Stimulated activated CD4-positive, alpha-beta T cell treated with anti-CD3 and anti-CD28 coated beads, Interleukin-15, amount 100 ng/mL, for 48 hours (primary cell): ENCODE data around the gene PDE3A.
"Not testable (repeated sequence)": the region's sequence is repeated elsewhere in the genome, so short reads cannot be mapped to it uniquely, and the experiment has no call there.

Experiments used
- DNase-seq, 2 donors: peaks; one replicate each; pipeline ENCODE4 v3.0.0-alpha.2; 2020; ENCODE audit warnings: low read depth in 2 of 2

PDE3A gene

DNA sequence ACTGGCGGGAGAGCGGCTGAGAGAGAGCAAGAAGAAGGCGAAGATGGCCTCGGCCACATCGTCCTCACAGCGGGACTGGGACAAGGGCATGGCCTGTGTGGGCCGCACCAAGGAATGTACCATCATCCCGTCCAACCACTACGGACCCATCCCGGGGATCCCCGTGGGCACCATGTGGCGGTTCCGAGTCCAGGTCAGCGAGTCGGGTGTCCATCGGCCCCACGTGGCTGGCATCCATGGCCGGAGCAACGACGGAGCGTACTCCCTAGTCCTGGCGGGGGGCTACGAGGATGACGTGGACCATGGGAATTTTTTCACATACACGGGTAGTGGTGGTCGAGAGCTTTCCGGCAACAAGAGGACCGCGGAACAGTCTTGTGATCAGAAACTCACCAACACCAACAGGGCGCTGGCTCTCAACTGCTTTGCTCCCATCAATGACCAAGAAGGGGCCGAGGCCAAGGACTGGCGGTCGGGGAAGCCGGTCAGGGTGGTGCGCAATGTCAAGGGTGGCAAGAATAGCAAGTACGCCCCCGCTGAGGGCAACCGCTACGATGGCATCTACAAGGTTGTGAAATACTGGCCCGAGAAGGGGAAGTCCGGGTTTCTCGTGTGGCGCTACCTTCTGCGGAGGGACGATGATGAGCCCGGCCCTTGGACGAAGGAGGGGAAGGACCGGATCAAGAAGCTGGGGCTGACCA lies 183.6 kb downstream of the PDE3A start:
- DNase-seq = not testable (repeated sequence)

DNA sequence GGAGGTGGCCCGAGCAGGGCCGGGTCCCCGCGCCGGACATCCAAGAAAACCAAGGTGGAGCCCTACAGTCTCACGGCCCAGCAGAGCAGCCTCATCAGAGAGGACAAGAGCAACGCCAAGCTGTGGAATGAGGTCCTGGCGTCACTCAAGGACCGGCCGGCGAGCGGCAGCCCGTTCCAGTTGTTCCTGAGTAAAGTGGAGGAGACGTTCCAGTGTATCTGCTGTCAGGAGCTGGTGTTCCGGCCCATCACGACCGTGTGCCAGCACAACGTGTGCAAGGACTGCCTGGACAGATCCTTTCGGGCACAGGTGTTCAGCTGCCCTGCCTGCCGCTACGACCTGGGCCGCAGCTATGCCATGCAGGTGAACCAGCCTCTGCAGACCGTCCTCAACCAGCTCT lies 184.2 kb downstream of the PDE3A start:
- not testable (repeated sequence) for DNase-seq

DNA sequence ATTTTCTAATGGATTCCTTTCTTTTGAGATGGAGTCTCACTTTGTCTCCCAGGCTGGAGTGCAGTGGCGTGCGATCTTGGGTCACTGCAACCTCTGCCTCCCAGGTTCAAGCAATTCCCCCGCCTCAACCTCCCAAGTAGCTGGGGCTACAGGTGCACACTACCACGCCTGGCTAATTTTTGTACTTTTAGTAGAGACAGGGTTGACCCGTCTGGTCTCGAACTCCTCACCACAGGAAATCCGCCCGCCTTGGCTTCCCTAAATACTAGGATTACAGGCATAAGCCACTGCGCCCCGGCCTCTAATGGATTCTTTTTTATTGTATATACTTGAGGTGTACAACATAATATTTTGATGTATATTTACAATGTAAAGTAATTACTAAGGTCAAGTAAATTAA lies 186.7 kb downstream of the PDE3A start:
- no peak for DNase-seq

DNA sequence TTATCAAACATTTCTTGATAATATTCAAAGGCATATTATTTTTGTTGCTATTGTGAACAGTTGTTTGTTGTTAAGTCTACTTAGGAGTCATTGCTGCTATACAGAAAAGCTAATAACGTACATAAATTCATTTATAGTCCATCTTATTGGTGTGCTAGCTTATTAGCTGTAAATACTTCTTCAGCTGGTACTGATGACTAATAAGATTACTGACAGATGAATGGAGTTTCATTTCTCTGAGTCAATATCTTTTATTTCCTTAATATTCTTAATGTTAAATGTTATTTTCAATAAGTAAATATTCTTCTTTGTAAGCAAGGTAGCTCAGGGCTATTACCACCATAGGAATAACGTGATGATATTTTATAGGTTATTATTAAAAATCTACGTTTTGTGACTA lies 187.4 kb downstream of the PDE3A start:
- no peak for DNase-seq

DNA sequence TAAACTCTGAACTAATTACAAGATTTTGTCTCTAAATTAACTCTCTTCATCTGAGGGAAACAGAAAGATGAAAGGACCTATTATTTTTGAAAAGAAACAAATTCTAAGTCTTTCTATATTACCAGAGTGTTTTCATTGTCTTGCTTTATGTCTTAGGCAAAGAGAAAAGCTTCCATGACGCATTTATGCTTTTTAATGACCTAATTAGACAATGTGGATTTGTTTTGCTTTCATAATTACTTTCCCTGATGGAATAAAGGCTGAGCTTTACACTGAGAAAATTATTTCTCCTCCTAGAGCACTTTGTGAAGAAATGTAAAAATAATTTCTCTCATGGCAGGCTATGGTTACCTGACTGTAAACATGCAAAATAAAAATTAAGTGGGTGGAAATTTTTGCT lies 188.8 kb downstream of the PDE3A start:
- no peak for DNase-seq

DNA sequence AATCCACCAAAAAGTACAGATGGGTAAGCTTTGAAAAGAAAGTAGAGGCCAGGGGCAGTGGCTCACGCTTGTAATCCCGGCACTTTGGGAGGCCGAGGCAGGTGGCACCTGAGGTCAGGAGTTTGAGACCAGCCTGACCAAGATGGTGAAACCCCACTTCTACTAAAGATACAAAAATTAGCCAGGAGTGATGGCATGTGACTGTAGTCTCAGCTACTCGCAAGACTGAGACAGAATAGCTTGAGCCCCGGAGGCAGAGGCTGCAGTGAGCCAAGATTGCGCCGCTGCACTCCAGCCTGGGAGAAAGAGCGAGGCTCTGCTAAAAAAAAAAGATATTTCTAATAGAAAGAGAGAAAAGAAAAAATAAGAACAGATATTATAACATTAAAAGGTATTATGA lies 192.6 kb downstream of the PDE3A start:
- no peak for DNase-seq

DNA sequence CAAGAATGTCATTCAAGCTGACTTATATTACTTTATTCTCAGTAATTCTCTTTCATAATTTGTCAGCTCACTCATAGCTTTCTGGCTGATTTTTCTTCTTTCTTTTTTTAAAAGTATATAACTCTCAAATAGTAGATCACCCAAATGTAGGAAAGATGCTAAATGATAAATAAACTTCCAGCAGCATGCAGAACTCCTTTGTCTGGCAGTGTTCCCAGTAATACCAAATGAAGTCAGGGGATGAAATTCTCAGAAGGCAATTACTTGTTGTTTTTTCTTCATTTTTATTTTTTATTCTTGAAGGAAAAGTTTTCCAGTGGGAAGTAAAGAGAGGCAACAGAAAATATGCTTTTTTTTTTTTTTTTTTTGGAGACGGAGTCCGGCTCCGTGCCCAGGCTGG lies 193.5 kb downstream of the PDE3A start:
- DNase-seq = no peak

DNA sequence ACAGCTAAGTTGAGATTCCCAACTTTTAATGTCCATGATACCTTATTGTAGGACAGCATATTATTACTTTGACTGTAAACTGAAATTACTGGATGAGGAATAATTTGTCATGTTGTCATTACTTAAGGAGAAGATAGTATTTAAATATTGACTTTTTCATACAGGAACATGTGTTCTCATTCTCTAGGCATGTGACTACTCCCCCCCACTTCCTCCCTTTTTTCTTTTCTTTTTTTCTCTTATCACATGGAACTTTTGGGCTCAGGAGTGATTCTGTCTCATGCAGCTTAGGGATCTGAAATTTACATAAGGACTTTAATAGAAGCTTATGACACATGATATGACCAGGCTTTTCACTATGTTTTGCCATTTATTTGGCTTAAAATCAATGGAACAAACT lies 199.1 kb downstream of the PDE3A start:
- DNase-seq = no peak

DNA sequence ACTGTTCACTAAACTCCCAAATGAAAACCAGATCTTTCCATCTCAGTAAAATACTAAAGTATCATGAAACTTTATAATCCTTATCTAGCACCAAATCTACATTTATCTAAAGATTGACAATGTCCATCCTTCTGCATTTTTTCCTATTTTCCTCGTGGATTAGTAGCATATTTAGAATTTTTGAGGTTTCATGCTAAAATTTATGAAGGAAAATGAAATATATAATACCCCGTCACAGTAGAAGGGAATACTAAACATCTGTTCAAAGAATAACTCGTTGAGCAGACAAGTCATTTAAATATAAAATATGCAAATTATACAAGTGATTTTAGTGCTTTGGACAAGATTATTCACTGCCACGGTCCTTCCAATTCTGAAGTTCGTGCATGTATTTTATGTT lies 204.1 kb downstream of the PDE3A start:
- no peak for DNase-seq

DNA sequence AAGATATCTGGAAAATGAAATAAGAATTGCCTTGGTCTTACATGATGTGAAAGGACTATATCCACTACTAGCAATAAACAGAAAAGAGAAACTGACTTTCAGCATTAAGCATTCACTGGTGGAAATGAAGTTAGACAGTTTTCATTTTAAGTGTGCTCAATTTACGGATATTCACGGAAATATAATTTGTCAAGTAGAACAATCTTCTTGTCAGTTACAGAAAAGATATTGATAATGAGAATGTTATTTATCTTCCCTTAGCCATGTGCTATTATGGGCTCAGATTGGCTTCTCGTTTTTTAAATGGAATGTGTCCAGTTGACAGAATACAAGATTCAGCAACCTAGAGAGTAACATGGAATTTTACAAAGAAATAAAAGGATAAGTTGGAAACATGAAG lies 208.2 kb downstream of the PDE3A start:
- DNase-seq = no peak

DNA sequence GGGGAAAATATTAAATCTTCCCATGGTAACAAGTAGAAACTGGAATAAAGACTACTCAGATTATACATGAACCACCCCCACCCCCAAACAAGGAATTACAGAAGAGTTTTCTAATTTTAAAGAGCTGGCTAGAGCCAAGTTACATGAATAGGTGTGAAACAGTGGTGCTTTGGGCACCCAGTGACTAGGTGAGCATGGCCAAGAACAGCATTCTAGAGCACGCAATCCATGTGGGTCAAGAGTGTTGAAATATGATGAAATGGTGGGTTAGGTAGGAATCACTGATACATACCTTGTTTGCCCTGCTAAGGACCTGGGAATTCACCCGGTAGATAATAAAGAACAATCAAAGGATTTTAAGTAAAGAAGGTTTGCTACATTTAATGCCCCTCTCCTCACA lies 208.7 kb downstream of the PDE3A start:
- DNase-seq = no peak

DNA sequence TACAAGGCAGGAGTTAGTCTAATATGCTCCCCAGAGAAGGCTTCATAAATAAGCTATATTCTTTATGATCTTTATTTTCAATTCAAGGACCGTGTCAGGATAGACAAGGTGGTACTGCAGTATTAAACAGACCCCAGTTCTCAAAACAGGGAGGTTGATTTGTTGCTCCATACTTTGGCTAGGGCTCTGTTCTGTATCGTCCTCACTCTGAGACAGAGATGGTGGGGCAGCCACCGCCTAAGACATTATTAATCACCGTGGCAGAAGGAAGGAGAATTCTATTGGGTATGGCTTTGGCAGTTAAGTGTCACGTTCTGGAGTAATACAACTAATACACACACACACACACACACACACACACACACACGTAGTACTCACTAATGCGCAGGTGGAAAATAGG lies 209.8 kb downstream of the PDE3A start:
- no peak for DNase-seq

DNA sequence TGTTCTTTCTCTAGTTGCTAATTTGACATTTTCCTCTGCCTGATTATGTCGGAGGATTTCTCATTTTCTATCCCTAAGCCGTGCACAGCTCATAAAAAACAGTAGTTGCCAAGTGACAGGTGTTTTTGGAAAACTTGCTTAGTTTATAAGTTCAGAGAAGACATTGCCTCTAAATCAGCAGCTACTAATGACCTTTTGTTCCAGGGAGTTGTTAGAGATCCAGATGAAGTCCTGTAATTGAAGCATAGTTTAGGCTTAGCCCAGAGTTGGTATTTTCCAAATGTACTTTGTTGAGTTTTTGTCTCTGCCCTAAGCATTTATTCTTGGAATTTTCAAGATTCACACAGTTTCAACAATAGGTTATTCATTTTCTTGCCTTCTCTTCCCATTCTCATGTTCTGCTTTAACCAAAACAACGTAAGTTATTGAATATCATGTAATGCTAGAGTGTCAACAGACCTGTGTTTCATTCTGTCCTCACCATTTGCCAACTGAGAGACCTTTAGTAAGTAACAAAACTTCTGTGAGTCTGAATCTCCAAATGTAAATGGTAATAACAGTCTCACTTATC lies 216.8 kb downstream of the PDE3A start:
- DNase-seq = no peak

DNA sequence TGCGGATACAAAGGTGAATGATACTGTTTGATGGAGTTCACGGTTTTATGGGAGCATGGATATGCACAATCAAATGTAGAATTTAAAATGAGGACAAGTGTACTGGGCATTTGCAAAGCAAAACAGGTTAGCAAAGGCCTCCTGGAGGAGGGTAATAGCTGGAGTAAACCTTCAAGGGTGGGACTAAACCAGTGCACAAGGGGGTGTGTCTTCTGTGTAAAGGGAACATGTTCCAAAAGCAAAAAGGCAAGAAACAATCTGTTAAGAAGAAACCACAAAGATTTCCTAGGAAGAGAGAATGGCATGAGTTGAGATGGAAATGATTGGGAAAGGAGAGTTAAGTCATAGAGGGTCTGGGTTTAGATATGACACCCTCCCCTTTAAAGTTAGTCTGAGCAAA lies 217.6 kb downstream of the PDE3A start:
- DNase-seq = no peak

DNA sequence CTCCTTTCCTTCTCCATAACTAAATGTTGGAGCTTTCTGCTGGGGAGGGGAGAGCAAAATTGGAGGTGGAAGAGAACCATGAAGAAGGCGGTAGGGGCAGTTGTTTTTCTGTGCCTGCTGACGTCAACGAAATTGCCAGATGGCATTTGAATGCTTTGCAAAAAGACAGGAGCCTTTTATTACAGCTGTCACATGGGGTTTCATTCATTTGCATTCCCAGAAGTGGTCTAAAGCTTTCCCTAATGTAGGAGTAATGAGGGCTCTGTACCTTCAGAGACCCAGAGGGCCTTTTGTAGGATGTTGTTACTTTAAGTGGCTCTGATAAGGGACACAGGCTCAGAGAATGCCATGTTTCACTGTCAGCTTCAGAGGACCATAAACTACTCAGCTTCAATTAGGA lies 219.7 kb downstream of the PDE3A start:
- no peak for DNase-seq

DNA sequence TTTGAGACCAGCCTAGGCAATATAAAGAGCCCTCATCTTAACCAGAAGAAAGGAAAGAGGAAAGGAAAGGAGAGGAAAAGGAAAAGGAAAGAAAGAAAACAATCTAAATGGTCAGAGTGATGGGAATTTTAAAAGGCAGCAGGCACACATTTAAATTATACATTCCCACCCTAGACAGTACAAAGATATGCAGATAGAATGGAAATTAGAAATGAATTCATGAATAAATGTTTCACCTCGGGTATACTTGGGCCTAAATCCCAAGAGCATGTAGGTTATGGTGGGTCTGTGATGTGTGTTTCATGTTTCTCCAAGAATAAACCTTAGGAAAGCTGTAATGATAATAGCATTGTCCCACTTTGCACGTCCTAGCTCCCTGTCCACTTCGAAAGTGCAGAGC lies 222.2 kb downstream of the PDE3A start:
- DNase-seq = no peak

DNA sequence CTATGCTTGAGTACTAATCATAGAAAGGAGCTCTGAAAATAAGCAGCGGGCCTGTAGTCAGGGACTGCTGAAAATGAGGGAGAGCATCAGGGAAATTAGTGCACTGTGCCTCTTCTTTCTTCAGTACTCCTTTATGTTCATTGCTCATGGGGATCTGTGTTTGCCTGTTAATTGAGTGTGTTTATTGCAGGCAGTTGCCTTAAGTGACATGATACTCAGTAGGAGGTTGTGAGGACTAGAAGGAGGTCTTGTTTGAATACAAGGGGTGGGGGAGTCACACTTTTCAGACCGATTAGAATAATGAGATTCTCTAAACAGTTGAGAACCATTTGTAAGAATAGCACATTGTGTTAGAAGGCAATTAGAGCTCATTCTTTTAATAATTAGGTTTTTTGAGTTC lies 224.2 kb downstream of the PDE3A start:
- DNase-seq = no peak

DNA sequence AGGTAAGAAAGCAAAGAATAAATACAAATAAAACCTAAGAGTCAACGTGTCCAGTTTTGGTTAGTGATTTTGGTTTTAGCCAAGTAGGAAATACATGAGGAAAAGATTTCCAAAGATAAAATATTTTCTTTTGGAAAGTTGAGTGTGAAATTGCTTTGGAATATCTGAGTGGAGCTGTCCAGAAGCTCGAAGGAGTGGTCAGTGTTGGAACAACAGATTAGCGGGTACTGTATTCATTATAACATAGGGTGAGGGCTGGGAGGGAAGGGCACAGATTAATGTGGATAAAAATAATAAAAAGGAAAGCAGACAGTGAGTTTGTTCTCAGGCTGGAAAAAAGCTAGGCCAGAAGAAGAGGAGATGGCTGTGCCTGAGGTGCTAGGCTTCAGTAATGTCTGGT lies 225.3 kb downstream of the PDE3A start:
- DNase-seq = no peak

DNA sequence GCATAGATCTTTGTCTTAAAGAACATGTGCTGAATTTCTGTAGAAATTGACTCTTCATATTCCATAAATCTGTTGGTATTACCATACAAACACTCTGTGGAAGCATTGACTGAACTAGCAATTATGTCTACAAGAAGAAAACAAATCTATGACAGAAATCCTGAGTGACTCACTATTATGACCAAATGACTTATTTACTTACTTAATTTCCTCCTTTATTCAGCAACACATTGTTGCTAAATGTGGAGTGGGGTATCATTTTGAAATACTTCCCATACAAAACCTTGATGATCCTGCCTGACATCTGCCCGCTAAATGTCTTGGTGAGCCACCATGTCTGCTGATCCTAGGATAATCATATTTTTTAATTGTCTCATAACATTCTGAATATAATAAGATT lies 227.7 kb downstream of the PDE3A start:
- DNase-seq = no peak

DNA sequence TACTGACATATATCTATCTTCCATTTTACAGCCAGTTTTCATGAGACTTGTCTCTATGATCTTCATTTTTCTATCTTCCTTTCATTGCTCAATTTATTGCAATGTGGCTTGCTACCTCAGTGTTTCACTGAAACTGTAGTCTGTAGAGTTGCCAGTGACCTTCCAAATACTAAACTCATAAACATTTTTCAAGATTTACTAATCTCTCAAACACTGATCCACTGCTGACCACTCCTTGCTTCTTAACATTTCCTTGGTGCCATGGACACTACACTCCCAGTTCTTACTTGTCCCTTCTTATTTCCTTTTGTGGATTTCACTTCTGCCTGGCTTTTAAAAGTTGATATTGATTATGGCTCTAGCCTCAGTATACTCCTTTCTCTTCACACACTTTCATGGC lies 231.4 kb downstream of the PDE3A start:
- no peak for DNase-seq

DNA sequence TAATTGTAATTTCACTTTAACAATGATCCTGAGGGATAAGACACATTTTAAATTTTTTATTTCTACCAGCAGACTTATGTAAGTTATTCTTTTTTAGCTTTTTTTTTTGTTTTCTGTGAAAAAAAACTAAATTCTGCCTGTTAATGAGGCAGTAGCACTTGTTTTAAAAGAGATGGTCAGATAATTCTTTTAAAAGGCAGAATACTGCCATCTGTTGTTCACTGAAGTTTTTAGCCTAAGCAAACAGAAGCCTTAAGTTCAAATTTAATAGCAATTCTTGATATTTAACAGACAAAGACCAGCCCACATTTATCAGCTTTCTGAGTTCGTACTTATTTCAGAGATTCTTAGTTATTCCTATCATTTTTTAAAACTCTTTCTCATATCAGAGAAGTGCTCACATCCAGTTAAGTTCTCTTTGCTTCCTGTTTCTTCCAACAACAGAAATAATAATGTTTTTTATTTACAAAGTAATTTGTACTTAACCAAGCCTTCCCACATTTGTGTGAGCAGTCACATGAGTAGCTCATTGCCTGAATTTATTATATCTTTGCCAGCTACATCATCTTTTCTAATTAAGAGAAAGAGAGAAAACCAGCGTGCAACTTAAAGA lies 233.4 kb downstream of the PDE3A start:
- DNase-seq = no peak

DNA sequence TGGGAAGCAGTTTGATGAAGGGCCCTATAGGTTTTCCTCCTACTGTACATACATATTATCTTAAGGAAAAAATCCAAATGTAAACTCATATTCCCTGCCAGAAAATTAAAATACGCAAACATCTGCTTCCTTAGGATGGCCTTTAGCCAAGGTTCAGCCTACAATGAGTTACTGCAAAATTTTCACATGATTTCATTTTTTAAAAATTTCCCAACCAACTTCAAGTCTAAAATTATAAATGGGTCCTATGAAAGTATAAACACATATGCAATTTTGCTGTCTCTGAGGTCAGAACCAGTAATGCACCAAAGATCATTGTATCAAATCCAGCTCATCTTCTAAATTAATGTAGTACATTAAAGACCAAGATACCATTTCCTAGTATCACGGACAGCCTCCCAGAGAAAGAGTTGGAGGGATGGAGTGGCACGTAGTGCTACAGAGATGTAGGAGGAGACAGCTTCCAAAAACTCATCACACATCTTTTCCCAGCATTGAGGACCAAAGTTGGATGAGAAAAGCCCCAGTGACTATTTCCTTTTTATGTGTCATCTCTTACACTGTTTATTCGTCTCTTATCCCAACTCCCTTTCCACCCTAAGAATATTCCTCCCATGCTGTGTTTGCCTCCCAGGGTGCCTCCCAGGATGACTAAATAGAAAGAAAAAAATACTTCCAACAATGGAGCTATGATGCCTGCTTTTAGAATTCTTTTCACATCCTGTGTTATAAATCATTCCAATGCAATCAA lies 234.5 kb downstream of the PDE3A start:
- no peak for DNase-seq
